GM12878 (cell line): Measurements from ENCODE around the gene ADAM20. TPM values are rescaled to one million over a fixed set of nuclear protein-coding genes. Genes with fewer than 3 reads are reported as not detected.

Experiments
- ATAC-seq: fragments of 200-7000 bp; cut with Tn5 transposase; 3 replicates; pipeline ENCODE4 v1.9.1; 2020; ENCODE audit warnings: mild to moderate bottlenecking, moderate library complexity
- BruUV-seq: library from RNA; stranded (reverse); fragments of 400-500 nt; replicated peaks from 2 replicates; lab custom pipeline; 2021; lab: Mats Ljungman, UMichigan
- CTCF ChIA-PET: fragments of 300-600 bp; sonication (Branson Sonifier 250); formaldehyde crosslinking; extraction: SDS; loops from one replicate; lab custom pipeline; 2021; ENCODE audit warnings: inconsistent platforms; lab: Yijun Ruan, JAX
- POLR2A ChIA-PET: fragments of 350-600 bp; formaldehyde crosslinking; extraction: SDS; loops from one replicate; lab custom pipeline; 2021; ENCODE audit warnings: inconsistent platforms; lab: Charles Lee
- RAD21 ChIA-PET: fragments of 300-600 bp; sonication (Branson Sonifier 250); formaldehyde crosslinking; loops from one replicate; lab custom pipeline; 2023; ENCODE audit warnings: antibody characterized with exemption; ENCODE audit not compliant: unreplicated experiment; lab: Charles Lee
- SMC1A ChIA-PET: fragments of 300-600 bp; sonication (Branson Sonifier 250); formaldehyde crosslinking; loops from one replicate; lab custom pipeline; 2023; ENCODE audit not compliant: unreplicated experiment, uncharacterized antibody; lab: Charles Lee
- DNase-seq: peaks from one replicate; pipeline ENCODE4 v3.0.0-alpha.2; 2011; ENCODE audit warnings: low read depth, low spot score
- FAIRE-seq: peaks from 3 replicates; lab custom pipeline; 2011; peaks lifted over from hg19 to GRCh38; lab: Jason Lieb, UNC
- H2AFZ ChIP-seq: 2 replicates; pipeline ENCODE4 v1.6.0; 2011; ENCODE audit warnings: low read depth, low read length, control low read depth; ENCODE audit not compliant: control insufficient read depth
- H3K27ac ChIP-seq: 2 replicates; pipeline ENCODE4 v1.5.1; 2011; ENCODE audit warnings: control low read depth; ENCODE audit not compliant: control insufficient read depth, insufficient read depth
- H3K27me3 ChIP-seq, 2 experiments: replicated peaks in 1 of 2; 2 replicates each; pipeline versions ENCODE4 v1.6.0 to v1.6.1; 2011; ENCODE audit warnings: low read length in 1 of 2; ENCODE audit not compliant: control insufficient read depth in 2 of 2, insufficient read depth in 2 of 2
- H3K36me3 ChIP-seq, 2 experiments: 2 replicates each; pipeline ENCODE4 v1.5.1; 2011; ENCODE audit warnings: low read length in 1 of 2; ENCODE audit not compliant: control insufficient read depth in 2 of 2, insufficient read depth in 2 of 2
- H3K4me1 ChIP-seq: 2 replicates; pipeline ENCODE4 v1.6.1; 2011; ENCODE audit warnings: mild to moderate bottlenecking, low read length, moderate library complexity, mixed read lengths; ENCODE audit not compliant: control insufficient read depth, insufficient read depth
- H3K4me2 ChIP-seq: 2 replicates; pipeline ENCODE4 v1.6.0; 2011; ENCODE audit warnings: control low read depth; ENCODE audit not compliant: control insufficient read depth, insufficient read depth
- H3K4me3 ChIP-seq: fragments of 200-600 bp; sonication (generic); 2 replicates; pipeline ENCODE4 v1.5.1; 2016
- H3K79me2 ChIP-seq: 2 replicates; pipeline ENCODE4 v1.6.0; 2011; ENCODE audit warnings: low read length; ENCODE audit not compliant: control insufficient read depth, insufficient read depth
- H3K9ac ChIP-seq: 2 replicates; pipeline ENCODE4 v1.8.0; 2011; ENCODE audit warnings: low read length, control low read depth, mixed read lengths; ENCODE audit not compliant: control insufficient read depth, insufficient read depth
- H3K9me3 ChIP-seq: replicated peaks from 3 replicates; pipeline ENCODE4 v1.5.1; 2011; ENCODE audit warnings: mild to moderate bottlenecking, low read length; ENCODE audit not compliant: control insufficient read depth, insufficient read depth
- H4K20me1 ChIP-seq: 2 replicates; pipeline ENCODE4 v1.6.0; 2011; ENCODE audit not compliant: control insufficient read depth, insufficient read depth
- ATF3 ChIP-seq: IDR thresholded peaks from 2 replicates; pipeline ENCODE4 v1.6.1; 2011; ENCODE audit warnings: low read depth, mild to moderate bottlenecking, low read length, moderate library complexity, borderline replicate concordance; ENCODE audit errors: extremely low read depth
- BCLAF1 ChIP-seq: fragments of 450-650 bp; IDR thresholded peaks from 2 replicates; pipeline ENCODE4 v1.6.1; 2017; ENCODE audit warnings: antibody characterized with exemption, mild to moderate bottlenecking, moderate library complexity
- CREM ChIP-seq: IDR thresholded peaks from 2 replicates; pipeline ENCODE4 v1.6.1; 2014; ENCODE audit warnings: antibody characterized with exemption, low read depth
- HDAC6 ChIP-seq: fragments of 200-600 bp; sonication (generic); IDR thresholded peaks from one replicate; pipeline ENCODE4 v1.8.0; 2017; ENCODE audit warnings: antibody characterized with exemption; ENCODE audit not compliant: unreplicated experiment
- HSF1 ChIP-seq: fragments of 150-350 bp; IDR thresholded peaks from 2 replicates; pipeline ENCODE4 v1.6.1; 2014; ENCODE audit warnings: mild to moderate bottlenecking, low read depth, low read length
- MEF2B ChIP-seq: fragments of 450-650 bp; IDR thresholded peaks from 2 replicates; pipeline ENCODE4 v1.6.1; 2018; ENCODE audit warnings: mild to moderate bottlenecking, moderate library complexity; ENCODE audit not compliant: partially characterized antibody, poor library complexity, severe bottlenecking
- NFYB ChIP-seq: IDR thresholded peaks from 2 replicates; pipeline ENCODE4 v1.6.1; 2011; ENCODE audit warnings: low read depth, mild to moderate bottlenecking, low read length, improper control_type of control experiment, moderate library complexity; ENCODE audit not compliant: insufficient read depth
- SPI1 ChIP-seq: IDR thresholded peaks from 2 replicates; pipeline ENCODE4 v1.6.1; 2011; ENCODE audit warnings: low read depth, mild to moderate bottlenecking, low read length, moderate library complexity, borderline replicate concordance; ENCODE audit not compliant: insufficient read depth
- ZBTB11 ChIP-seq: fragments of 450-650 bp; formaldehyde crosslinking; IDR thresholded peaks from 2 replicates; pipeline ENCODE4 v1.5.0; 2022; ENCODE audit warnings: mild to moderate bottlenecking, missing genetic modification characterization
- ZNF24 ChIP-seq: fragments of 450-650 bp; IDR thresholded peaks from 2 replicates; pipeline ENCODE4 v1.6.1; 2017; ENCODE audit warnings: antibody characterized with exemption, mild to moderate bottlenecking
- ZNF687 ChIP-seq: fragments of 450-650 bp; IDR thresholded peaks from 2 replicates; pipeline ENCODE4 v1.6.1; 2017; ENCODE audit warnings: mild to moderate bottlenecking, moderate library complexity
- in situ Hi-C: fragments of 300-500 bp; cut with MboI; formaldehyde crosslinking; loops from 9 replicates; pipeline ENCODE4 v1.14.3; 2018; ENCODE audit warnings: mixed read lengths
- intact Hi-C: fragments of 100-400 bp; cut with micrococcal nuclease; formaldehyde crosslinking; loops from one replicate; pipeline ENCODE4 v1.14.2; 2022; ENCODE audit not compliant: unreplicated experiment
- polyA plus RNA-seq, 11 experiments: library from polyadenylated mRNA; depleted of rRNA in 4 of 11; unstranded in 6 of 11; stranded (reverse) in 5 of 11; fragments of >200 nt; fragmentation: Nextera tagmentation in 4 of 11; fragmentation: Illumina TruSeq in 1 of 11; extraction: Ambion mirVana in 4 of 11; extraction: Trizol in 1 of 11; gene quantifications; 1 replicate in 1 of 11; 2 replicates in 10 of 11; pipeline versions ENCODE4 v1.2.1 to v1.2.3, GENCODE V29; 2011 to 2016; ENCODE audit warnings: inconsistent platforms in 2 of 11, missing spikeins in 2 of 11, low read depth in 1 of 11
- total RNA-seq, 4 experiments: library from RNA; depleted of rRNA in 3 of 4; stranded (reverse); fragments of >200 nt in 3 of 4; fragmentation: Illumina TruSeq in 1 of 4; extraction: Trizol in 1 of 4; gene quantifications; 2 replicates each; pipeline versions ENCODE4 v1.2.1 to v1.2.3, GENCODE V29; 2013 to 2021

ADAM20 gene
- total and polyA plus RNA-seq, 10 of the 15 experiments (the other 5 are each of a cell fraction or from before 2014, with no cell fraction given) = 0.04 to 0.34 (median 0.10) TPM; not detected in 3

GRCh38 chr14:70525691-70526090 is 9.1 kb downstream of the ADAM20 start:
- Histone ChIP-seq H3K27me3 (no peaks in the 10 kb centered on the region), H3K9me3 (no peaks in the 10 kb centered on the region), H3K4me2 (no peak overlapping the region), H3K4me3 (no peak overlapping the region), H3K27ac (no peak overlapping the region), H3K9ac (no peak overlapping the region), H4K20me1 (no peaks in the 10 kb centered on the region), H2AFZ (no peak overlapping the region), H3K4me1 (no peaks in the 10 kb centered on the region), H3K36me3 (no peaks in the 10 kb centered on the region), H3K79me2 (no peaks in the 10 kb centered on the region)
- ChIA-PET RAD21 (no interaction called here), POLR2A (no interaction called here), SMC1A (interaction anchor here (1.3 kb wide), 1 partner anchor 12 kb away, joined by 3 read pairs; no protein-coding TSS in a partner anchor), CTCF (no interaction called here)
- DNase-seq = no peak
- FAIRE-seq = no peak
- no peak for ATAC-seq
- in situ Hi-C loops (no loop called here), intact Hi-C loops (no loop called here)
- no TSS peak for BruUV-seq
- TF ChIP-seq ZNF687 (no peak), BCLAF1 (no peak), ATF3 (no peak), MEF2B (no peak), CREM (no peak), ZBTB11 (CRISPR knock-in tag) (no peak), SPI1 (no peak), HDAC6 (no peak), NFYB (no peak), HSF1 (no peak), ZNF24 (no peak)
